ENCODE measurements around the gene ANXA10. TPM values are rescaled to one million over a fixed set of nuclear protein-coding genes. Genes with fewer than 3 reads are reported as not detected.
A peak's percentile ranks its signal among the peaks of the same experiment; 100 is the strongest.
"Not testable (repeated sequence)": the region's sequence is repeated elsewhere in the genome, so short reads cannot be mapped to it uniquely, and the experiment has no call there.

ANXA10 gene
- total RNA-seq, 1 donor: 1.1 TPM

- Histone ChIP-seq H3K27me3 (ENCODE audit: insufficient read depth, low read length) (no peaks in the 10 kb centered on the region), H4K20me1 (ENCODE audit: insufficient read depth, low read length) (no peaks in the 10 kb centered on the region), H3K4me2 (ENCODE audit: insufficient read depth, low read length) (no peak overlapping the region), H3K4me3 (ENCODE audit: insufficient read depth, low read length) (no peak overlapping the region), H3K4me1 (ENCODE audit: insufficient read depth, low read length) (peaks cover 4% of the 10 kb centered on the region), H2AFZ (ENCODE audit: low read length) (no peak overlapping the region), H3K9me3 (ENCODE audit: low read depth, low read length) (no peaks in the 10 kb centered on the region), H3K79me2 (ENCODE audit: insufficient read depth, low read length) (no peaks in the 10 kb centered on the region), H3K36me3 (ENCODE audit: insufficient read depth, low read length) (no peaks in the 10 kb centered on the region), H3K27ac (ENCODE audit: low read depth, low read length) (no peak overlapping the region)
- no peak for DNase-seq (ENCODE audit: insufficient read length, low spot score, missing footprints)
- no peak for TF ChIP-seq CTCF (IDR thresholded peaks at IDR 0.05; ENCODE audit: extremely low read depth, low read depth, low read length)
These were observed 17.2 kb downstream of the ANXA10 start for GRCh38 chr4:168109527-168109926.

- H3K79me2 ChIP-seq (ENCODE audit: insufficient read depth, low read length); DNase-seq (ENCODE audit: insufficient read length, low spot score, missing footprints); H3K4me2 ChIP-seq (ENCODE audit: insufficient read depth, low read length); H3K9me3 ChIP-seq (ENCODE audit: low read depth, low read length); H4K20me1 ChIP-seq (ENCODE audit: insufficient read depth, low read length); H3K4me1 ChIP-seq (ENCODE audit: insufficient read depth, low read length); H3K27ac ChIP-seq (ENCODE audit: low read depth, low read length); H3K4me3 ChIP-seq (ENCODE audit: insufficient read depth, low read length); H2AFZ ChIP-seq (ENCODE audit: low read length); H3K36me3 ChIP-seq (ENCODE audit: insufficient read depth, low read length); H3K27me3 ChIP-seq (ENCODE audit: insufficient read depth, low read length): not testable (repeated sequence)
These were observed 20.7 kb downstream of the ANXA10 start for GRCh38 chr4:168113059-168113458.

- DNase-seq (ENCODE audit: insufficient read length, low spot score, missing footprints): peak; percentile 3
- Histone ChIP-seq H3K4me1 (ENCODE audit: insufficient read depth, low read length) (peaks cover 8% of the 10 kb centered on the region), H2AFZ (ENCODE audit: low read length) (peak overlapping the region; percentile 16), H3K27ac (ENCODE audit: low read depth, low read length) (no peak overlapping the region), H3K36me3 (ENCODE audit: insufficient read depth, low read length) (no peaks in the 10 kb centered on the region), H4K20me1 (ENCODE audit: insufficient read depth, low read length) (no peaks in the 10 kb centered on the region), H3K9me3 (ENCODE audit: low read depth, low read length) (no peaks in the 10 kb centered on the region), H3K79me2 (ENCODE audit: insufficient read depth, low read length) (no peaks in the 10 kb centered on the region), H3K4me2 (ENCODE audit: insufficient read depth, low read length) (no peak overlapping the region), H3K27me3 (ENCODE audit: insufficient read depth, low read length) (no peaks in the 10 kb centered on the region), H3K4me3 (ENCODE audit: insufficient read depth, low read length) (no peak overlapping the region)
- no peak for TF ChIP-seq CTCF (IDR thresholded peaks at IDR 0.05; ENCODE audit: extremely low read depth, low read depth, low read length)
These were observed 25.8 kb downstream of the ANXA10 start for GRCh38 chr4:168118116-168118655.

GRCh38 chr4:168119100-168119499, 26.8 kb downstream of the ANXA10 start:
- H3K79me2 ChIP-seq (ENCODE audit: insufficient read depth, low read length): no peaks in the 10 kb centered on the region
- no peak overlapping the region for H3K27ac ChIP-seq (ENCODE audit: low read depth, low read length)
- H4K20me1 ChIP-seq (ENCODE audit: insufficient read depth, low read length): no peaks in the 10 kb centered on the region
- no peak for TF ChIP-seq CTCF (IDR thresholded peaks at IDR 0.05; ENCODE audit: extremely low read depth, low read depth, low read length)
- no peak overlapping the region for H2AFZ ChIP-seq (ENCODE audit: low read length)
- H3K27me3 ChIP-seq (ENCODE audit: insufficient read depth, low read length): no peaks in the 10 kb centered on the region
- peak; percentile 9 for DNase-seq (ENCODE audit: insufficient read length, low spot score, missing footprints)
- H3K9me3 ChIP-seq (ENCODE audit: low read depth, low read length): no peaks in the 10 kb centered on the region
- no peaks in the 10 kb centered on the region for H3K36me3 ChIP-seq (ENCODE audit: insufficient read depth, low read length)
- H3K4me2 ChIP-seq (ENCODE audit: insufficient read depth, low read length): no peak overlapping the region
- H3K4me1 ChIP-seq (ENCODE audit: insufficient read depth, low read length): peaks cover 16% of the 10 kb centered on the region
- H3K4me3 ChIP-seq (ENCODE audit: insufficient read depth, low read length): no peak overlapping the region

Data from osteoblast (primary cell).